Pons (tissue), 1 donor: ENCODE measurements around the gene CDH13.
A peak's percentile ranks its signal among the peaks of the same experiment; 100 is the strongest.

Experiments used
- DNase-seq: peaks from one replicate; pipeline ENCODE4 v3.0.0-alpha.2; 2016; ENCODE audit warnings: low spot score

Gene CDH13

DNA sequence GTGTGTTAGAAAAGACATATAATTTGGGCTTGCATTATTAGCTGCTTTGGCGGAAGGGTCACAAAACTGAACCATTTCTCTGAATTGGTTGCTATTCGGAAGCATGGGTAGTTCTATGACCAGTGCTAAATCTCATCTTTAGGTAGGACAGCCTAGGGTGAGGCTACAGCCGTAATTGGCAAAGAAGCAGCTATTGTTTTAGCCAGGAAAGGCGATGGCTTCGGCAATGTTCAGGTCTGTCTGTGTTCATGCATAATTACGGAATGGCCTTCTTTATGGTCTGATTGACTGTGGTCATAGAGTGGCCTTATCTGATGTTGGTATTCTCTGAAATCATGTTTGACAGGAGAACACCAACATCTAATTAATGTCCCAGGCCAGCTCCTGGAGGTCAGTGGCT is 812.6 kb downstream of the CDH13 start:
- DNase-seq, result no peak

DNA sequence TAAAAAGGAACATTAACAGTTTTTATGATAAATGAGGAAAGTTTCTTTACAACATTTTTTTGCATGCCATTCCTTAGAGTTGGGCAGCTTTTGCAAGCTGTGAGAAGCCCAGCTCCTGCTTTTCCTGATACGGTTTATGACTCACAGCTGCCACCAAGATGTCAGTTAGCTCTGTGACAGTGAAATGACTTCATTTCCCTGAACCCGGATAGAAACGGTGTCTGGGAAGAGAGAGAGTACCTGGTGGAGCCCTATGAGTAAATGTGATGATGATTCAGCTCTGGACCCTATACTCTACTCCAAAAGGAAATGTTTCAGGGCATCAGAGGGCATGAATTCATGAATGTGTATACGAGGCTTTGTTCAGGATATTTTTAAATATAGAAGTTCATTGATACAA is 814.7 kb downstream of the CDH13 start:
- peak; percentile 6 for DNase-seq

DNA sequence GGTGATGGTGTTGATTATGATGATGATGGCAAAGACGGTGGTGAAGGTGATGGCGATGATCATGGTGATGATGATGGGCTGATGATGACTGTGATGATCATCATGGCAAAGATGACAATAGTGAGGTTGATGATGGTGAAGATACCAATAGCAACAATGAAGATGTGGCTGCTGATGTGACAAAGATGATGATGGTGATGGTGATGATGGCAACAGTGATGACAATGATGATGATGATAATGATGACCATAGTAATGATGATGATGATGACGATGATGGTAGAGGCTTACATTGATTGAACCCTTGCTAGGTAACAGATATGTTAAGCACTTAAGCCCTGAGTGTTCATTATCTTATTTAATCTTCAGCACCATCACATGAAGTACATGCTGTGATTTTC is 817.2 kb downstream of the CDH13 start:
- no peak for DNase-seq

DNA sequence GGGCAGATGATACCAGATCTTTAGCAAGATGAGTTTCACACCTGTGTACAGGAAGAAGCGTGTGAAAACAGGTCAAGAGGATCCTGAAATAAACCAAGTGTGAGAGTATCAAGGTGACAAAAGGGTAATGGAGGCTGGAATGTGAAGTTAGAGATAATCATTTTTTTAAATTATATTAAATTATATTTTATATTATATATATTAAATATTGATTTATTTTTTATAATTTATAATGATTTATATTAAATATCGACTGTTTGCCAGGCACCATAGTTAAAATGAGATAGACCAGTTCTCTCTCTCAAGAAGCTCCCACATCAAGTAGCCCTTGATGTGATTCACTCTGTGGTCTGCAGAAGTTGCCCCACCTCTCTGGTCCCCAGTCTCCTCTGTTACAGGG is 820.8 kb downstream of the CDH13 start:
- no peak for DNase-seq

DNA sequence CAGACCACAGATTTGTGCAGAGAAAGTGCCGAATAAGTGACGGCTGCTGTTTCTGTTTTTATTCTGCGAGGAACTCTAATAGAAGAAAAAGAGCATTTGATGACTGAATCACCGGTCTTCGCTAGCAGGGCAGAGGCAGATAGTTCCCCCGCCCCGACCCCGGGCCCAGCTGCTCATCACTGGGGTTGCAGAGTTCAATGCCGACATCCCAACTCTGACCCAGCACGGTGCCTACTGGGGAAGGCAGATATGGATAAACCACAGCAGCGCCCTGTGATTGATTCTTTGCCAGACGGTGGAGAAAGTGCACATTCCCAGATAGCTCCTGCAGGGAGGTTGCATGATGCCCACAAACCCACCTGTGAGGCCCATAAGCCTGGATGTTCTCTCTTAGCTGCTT is 823.1 kb downstream of the CDH13 start:
- no peak for DNase-seq

DNA sequence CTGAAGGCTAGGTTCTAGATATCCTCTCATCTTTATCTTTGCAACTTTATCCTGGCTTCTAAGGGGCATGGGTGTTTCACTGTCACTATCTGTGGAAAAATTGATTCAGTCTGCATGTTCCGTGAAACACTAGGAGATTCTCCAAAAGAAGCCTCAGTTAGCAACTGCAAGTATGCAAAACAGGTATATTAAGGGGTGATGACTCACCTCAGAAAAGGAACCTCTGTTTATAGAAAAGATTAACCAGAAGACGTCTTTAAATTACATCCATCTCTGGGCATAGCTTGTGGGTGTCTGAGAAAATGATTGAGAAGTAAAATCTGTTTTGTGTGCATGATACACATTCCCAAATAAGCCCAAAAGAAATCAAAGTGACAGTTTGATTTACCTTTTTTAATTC is 827.2 kb downstream of the CDH13 start:
- no peak for DNase-seq

DNA sequence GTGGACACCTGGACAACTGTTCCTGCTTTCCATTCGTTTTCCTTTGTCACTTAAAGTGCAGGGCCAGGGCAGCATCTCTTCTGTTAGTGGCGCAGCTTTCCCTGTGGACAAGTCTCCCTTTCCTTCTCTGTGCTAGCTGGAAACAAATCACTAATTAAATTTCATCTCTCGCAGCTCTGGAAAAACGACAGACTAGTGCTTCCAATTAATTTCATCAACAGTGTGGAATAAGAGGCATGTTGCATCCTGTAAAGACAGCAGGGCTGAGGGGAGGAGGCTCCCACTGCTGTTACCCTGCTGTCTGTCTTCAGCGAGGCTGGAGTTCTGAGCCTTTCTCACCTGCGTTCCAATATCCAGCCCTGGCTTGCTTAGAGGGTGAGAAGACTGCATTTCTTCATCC is 828.9 kb downstream of the CDH13 start:
- DNase-seq, result no peak

DNA sequence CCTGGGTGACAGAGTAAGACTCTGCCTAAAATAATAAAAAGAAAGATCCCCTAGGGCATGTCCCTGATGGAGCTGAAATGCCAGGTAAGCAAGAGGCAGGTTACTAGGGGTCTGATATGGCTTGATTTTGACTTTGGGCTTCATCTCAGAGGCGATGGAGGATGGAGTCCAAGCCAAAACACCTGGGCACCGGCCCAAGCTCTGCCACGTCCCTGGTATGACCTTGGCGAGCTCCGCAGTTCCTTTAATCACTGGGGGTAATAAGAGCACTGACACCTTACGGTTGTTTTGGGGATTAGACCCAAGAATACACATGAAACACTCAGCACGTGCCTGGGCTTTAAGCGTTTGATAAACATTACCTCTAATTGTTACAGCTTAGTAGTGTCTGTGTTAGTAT is 830.2 kb downstream of the CDH13 start:
- no peak for DNase-seq

DNA sequence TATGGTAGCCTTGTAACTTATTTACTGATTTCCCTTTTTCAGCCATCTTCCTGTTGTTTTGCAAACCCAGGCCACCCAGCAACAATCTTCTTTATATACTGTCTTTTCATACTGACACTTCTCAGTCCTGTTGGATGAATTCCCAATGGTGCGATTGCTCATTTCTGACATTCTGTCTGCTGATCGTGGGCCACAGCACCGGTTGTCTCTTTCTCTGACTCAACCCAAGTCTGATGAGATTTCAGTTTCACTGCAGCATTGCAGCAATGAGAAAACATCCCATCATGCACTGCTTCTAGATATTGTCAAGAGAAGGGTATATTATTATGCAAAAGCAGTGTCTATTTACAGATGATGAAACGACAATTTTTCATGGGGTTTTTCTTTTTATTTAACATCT is 831.8 kb downstream of the CDH13 start:
- no peak for DNase-seq

DNA sequence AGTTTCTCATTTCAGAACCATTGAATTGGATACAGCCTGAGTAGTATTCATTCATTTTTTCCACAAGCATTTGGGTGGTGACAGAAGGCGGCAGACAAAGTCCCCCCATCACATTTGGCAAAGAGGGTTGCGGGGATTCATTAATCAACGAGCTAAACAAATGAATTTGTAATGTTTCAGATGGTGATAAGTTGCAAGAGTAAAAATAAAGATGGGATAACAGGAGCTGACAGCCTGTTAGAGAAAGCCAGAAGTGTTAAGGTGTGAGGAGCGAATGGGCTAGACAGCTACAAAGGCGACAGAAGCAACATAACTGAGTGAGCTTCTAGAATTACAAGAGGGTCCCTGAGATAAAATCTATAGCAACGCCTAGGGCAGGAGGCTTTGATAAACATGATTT is 838.2 kb downstream of the CDH13 start:
- DNase-seq, result no peak

DNA sequence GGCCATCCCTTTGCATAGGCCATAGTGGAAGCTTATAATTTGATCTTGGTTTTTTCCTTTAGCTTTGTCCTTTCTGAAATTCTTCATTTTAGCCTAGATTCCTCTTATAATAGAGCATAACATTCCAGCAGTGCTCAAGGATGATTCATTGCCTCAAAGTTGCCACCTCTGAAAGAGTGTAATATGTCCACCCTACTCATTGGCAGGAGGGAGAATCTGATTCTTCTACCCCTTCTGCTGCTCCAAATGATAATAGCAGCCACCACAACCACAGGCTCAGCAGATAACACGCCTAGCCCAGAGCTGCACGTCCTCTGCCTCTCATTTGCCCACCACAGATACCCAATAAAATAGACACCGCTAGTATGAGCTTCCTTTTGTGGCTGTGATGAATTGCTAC is 843.6 kb downstream of the CDH13 start:
- no peak for DNase-seq

DNA sequence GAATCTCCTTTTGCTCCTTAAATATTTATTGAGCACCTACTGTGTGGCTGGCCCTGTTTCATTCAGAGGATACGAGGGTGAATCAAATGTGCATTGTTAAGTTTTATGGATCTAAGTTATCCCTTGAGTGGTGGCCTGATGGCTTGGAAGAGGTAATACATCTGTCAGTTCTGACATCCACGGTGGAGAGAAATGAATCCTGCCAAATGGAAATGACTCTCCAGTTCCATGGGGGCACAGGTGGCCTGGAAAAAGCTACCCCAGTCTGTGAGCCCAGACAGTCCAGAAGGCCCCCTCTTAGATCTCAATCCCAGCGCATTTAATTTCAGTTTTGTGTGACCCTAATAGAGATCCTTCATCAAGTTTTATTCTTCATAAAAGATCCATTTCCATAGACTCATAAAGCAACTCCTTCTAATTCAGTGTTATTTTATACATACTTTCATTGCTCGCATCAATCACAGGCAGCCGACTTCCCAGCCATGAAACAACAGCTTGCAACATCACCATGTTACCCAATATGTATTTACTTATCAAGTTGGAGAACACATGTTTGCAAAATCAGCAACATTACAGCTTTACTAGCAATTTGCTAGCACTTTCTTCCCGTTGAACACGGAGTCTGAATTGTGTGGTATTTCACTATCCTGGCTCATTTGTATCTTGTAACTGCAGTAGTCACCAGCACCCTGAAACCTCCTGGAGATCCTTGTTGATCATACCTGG is 846.2 kb downstream of the CDH13 start:
- no peak for DNase-seq

DNA sequence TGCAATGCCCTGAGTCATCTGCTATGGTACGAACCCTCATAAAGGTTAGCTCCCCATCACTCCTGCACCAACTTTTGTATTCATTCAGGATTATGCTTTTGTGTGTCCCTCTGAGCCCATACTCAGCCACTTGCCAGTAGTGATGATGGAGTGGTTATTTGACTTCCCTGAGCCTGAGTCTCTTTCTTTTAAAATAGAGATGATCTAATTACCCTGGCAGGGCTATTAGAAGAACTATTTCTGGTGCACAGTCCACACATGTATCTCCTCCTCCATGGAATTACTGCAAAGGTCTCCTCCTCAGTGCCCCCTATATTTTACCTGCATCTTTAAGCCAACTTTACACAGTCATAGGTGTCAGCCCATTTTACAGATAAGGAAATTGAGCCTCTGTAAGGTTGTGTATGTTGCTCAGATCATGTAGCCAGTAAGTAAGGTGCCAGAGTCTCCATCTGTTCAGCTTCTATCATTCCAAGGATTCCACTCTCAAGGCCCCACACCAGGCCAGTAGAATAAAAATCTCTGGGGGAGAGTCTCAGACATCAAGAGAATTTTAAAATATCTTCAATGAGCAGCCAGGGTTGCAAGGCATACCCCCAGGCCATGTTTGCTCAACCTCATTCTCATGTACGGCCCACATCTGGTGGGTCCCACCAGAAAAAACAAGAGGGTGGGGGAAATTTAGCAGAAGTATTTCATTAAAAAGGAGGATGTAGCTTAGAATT is 847.3 kb downstream of the CDH13 start:
- DNase-seq, result no peak

DNA sequence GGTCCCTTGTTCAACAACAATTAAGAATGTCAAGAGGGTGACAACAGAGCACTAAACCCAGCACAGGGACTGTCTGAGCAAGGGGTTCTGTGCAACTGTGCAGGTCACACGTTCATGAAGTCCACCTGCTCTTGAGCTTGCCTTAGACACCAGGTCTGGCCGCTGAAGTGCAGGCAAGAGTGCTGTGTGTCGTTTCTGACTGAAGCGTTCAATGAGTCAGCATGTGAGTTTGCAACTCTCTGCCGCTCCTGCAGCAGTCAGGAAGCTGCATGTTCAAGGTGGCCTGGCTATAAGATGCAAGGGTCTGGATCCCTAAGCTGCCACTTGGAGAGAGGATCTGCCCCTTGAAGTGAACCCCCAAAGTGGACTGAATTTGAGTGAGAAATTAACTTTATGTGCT is 848.3 kb downstream of the CDH13 start:
- no peak for DNase-seq

DNA sequence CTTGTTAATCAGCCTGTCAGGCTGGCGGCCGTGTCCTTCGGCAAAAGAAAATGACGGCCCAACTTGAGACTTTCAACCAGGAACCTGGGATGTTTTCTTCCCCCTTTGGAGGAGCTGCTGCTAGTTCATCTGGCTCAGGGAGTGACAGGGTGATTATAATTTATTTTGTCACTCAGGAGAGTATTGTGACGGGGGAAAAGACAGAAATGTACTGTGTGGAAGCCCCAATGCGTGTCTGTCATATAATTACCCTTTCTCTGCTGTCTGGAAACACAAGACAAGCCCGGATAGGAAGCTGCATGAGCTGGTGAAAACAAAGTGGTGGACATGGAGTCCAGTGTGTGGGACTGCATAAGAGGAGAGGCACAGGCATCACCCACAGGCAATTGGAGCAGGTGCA is 854.8 kb downstream of the CDH13 start:
- DNase-seq, result no peak

DNA sequence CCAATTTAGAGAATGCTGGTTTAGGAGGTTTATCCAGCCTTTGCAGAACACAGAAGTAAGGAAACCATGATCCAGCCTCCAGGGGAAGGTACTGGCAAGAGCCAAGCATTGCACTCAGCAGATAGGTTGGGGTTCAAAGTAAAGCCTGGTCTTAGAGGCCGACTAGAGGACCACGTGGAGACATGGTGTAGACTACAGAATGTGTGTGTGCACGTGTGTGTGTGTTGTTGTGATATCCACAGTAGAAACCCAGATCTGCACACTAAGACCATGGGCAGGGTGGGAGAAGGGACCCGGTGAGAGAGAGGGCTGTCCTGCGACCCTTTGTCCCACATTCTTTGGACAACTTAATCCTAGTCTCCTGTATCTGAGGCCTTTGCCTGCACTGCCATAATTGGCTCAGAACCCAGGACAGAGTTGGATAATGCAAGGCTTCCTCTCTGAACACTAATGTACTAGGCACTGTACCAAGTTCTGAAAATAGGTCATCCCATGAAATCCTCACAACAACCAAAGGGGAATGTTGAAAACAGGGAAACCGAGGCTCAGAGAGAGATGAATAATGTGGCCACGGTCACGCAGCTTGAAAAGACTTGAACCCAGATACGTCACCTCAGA is 855.9 kb downstream of the CDH13 start:
- no peak for DNase-seq

DNA sequence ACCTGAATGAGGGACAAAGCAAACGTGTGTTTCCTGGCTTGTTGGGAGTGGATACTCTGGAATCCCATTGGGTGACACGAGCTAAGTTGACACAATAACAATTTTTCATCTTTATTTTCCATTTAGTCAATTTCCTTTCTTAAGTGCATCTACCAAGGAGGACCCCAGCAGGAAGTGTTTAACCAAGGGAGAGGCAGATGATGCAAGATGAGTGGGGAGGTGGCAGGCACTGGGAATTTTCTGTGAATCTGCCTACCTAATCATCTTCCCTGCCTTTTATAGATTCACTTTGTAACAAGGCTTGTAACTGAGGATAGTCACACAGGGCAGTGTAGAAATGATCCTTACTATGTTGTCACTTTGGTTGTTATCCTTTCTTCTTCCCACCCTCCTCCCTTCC is 863.3 kb downstream of the CDH13 start:
- DNase-seq, result no peak

DNA sequence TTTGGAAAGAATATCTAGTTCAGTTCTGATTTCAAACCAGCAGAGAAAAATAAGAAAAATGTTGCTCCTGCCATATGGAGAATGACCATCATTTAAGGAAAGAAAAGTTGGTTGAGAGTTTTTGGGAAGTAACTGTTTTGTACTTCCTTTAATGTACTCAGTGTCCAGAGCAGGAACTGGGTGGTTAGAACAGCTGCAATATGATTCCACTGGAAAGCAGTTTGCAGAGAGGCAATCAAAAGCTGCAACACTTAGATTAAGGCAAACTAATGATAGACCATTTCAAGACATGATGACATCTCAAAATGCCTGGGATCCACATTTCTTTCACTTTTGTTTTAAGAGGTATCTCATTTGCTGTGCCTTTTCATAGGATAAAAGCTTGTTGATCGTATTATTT is 867.7 kb downstream of the CDH13 start:
- DNase-seq, result no peak

DNA sequence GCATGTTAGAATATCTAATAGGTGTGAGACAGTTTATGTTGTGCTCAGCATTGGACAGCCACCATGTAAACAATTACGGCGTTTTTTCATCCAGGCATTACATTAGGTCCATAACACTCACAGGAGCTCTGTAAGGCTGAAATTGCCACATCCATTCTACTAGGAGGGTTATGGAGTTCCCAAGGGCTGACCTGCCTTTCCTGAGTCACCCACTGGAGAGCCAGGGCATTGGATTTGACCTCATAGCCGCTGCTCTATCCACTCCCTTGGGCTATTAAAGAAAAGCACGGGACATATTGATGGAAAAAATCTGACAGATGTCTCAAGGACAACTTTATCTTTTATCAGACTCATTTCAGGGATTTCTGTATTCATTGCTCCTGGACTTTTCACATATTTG is 874.7 kb downstream of the CDH13 start:
- DNase-seq, result no peak

DNA sequence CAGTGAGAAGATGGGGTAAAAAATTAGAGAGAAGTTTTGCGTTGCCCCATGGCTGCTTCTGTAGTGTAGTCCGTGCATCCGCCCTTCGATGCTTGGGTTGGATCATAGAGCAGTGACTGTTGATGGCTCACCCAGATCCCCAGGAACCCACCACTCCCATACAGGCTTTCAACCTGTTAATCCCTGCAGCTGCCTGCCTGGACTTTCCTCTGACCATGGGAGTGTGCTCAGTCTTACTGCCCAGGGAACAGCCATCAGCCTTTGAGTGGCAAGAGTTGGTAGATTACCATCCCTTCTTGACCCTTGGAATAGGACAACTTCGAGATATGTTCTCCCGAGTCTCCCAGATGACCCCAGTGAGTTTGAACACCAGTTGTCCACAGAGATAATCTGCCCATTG is 881.5 kb downstream of the CDH13 start:
- no peak for DNase-seq

DNA sequence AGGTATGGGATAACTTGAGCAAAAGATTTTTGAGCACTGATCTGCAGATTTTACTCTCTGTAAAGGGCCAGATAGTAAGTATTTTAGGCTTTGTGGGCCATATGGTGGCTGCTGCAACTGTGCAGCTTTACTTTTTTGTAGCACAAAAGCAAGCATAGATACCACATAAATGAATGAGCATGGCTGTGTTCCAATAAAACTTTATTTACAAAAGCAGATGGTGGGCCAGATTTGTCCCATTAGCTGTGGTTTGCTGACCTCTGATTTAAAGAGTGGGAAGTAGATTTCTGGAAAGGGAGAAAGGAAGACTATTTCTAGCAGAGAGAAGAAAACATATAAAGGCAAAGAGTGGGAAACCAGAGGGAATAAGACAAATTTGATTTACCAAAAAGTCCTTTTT is 882.5 kb downstream of the CDH13 start:
- DNase-seq, result no peak

DNA sequence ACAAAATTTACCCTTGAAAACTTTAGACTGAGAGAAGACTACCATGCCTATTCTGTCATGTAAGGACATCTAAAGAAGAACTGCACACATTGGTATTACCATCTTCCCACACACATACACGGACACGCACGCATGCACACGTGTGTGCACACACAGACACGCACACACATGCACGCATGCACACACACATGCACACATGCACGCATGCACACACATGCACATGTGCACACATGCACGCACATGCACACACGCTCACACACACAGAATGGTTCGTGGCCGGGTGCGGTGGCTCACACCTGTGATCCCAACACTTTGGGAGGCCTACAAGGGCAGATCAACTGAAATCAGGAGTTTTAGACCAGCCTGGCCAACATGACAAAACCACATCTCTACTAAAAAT is 884.1 kb downstream of the CDH13 start:
- no peak for DNase-seq

DNA sequence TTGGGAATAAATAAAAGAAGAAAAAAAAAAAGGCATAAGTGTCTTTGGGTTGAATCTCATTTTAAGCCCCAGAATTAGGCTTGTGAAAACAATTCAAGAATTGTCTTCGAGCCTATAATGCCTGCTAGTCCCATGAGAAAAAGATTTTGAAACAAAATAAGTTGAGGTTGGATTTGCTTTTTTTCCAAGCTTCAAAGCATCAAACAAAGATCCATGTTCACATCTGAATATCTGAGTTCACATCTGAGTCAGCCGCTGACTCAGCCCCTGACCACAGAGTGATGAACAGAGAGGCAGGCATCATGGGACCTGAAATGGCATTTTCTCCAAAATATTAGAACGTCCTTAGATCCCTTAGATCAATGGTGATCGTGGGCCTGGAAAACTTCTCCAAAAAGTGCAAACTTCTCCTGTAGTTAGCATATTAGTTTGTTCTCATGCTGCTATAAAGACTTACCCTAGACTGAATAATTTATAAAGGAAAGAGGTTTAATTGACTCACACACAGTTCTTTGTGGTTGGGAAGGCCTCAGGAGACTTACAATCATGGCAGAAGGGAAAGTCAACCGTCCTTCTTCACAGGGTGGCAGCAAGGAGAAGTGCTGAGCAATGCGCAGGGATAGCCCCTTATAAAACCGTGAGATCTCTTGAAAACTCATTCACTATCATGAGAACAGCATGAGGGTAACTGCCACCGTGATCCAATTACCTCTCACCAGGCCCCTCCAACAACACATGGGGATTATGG is 886.4 kb downstream of the CDH13 start:
- no peak for DNase-seq
